HG03342 (cell line): Measurements from ENCODE around the gene MAGI1.

ENCODE experiments used
- ATAC-seq: cut with Tn5 transposase; IDR thresholded peaks from one replicate; pipeline ENCODE4 v1.9.1; 2021; ENCODE audit warnings: mild to moderate bottlenecking, moderate library complexity; ENCODE audit not compliant: unreplicated experiment

Gene MAGI1

DNA sequence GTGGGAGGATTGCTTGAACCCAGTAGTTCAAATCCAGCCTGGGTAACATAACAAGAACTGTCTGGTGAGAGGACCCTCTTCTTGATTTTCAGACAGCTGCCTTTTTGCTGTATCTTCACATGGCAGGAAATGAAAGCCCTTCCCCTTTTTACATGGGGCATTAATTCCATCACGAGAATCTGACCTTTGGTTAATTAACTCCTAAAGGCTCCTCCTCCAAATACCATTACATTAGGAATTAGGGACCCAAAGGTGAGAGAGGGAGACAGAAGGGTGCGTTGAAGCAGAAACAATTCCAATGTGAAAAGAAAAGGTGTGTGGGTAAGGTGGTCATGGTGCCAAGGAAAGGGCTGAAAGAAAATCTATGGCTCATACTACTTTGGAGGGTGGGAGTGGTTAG is 536.2 kb downstream of the MAGI1 start:
- no peak for ATAC-seq

DNA sequence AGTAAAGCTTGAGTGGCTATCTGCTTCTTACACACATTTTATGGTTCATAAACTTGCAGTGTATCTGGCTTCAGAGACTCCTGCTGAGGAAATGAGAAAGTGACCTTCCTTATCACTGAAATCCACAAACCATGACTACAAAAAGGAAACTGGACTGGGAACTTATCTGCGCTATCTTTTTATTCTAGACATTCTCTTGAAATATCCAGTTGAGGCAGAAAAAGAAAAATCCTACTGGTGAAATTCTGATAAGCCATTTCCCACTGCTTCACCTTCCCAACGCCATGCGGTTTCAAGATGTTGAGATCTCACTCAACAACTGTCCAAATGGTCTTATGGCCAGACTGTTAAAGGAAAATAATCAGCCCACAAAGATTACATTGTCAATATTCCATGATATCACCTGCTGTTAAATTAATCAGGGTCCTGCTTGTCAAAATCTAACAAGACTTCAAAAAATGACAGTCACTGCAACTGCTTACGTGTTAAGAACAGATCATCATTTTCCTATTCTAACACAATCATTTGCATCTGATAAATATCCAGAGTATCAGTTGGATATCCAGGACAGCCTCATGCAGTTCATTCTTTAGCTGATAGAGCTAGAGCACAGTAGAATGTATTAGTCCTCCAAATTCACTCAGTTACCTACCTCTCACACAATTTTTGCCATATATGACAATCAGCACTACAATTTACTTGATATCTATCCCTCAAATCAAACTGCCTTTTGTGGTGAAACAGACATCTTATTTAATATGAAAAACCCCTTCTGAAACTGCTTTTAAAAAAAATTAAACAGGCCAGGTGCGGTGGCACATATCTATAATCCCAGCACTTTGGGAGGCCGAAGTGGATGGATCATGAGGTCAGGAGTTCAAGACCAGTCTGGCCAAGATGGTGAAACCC is 538.1 kb downstream of the MAGI1 start:
- no peak for ATAC-seq

- ATAC-seq, result no peak
These were observed 540.9 kb downstream of the MAGI1 start for GRCh38 chr3:65497846-65498245.

- no peak for ATAC-seq
These were observed 541.5 kb downstream of the MAGI1 start for GRCh38 chr3:65497236-65497635.

GRCh38 chr3:65493938-65494337 is 544.8 kb downstream of the MAGI1 start:
- no peak for ATAC-seq

DNA sequence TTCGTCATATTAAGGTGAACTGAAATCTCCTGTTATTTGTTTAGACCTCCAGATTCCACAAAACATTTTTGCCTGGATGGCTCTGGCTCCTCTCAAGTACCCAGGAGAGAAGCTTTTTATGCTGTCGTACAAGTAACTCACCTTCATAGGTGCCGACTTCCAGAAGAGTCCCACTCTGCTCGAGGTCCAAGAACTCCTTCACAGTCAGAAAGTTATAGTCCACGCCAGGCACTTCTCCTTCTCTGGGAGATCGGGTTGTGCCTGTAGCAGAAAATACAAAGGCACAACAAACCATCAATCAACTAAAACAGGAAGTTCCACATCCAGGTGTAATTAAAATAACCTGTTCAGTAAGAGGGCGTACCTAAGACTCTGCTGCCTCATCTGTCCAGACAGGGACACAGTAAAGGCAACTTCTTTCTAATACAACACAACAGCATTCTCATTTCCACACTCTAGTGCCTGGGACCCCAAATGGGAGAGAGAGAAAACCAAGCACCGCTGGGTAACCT is 545.3 kb downstream of the MAGI1 start:
- no peak for ATAC-seq

DNA sequence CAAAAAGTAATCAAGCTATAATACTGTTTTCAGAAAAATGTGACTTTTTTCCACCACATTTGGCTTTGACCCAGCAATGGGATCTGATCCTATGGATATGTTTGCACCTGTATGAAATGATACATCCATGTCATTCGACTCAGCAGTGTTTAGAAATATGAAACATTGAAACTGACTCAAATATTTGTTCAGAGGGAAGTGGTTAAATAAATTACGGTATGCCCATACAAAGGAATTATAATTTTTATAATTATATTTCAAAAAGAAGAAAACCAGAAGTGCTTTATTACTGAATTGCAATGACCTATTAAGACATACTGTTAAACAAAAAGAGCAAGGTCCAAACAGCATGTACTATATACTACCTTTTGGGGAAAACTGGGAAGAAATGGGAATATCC is 546.5 kb downstream of the MAGI1 start:
- ATAC-seq, result no peak

DNA sequence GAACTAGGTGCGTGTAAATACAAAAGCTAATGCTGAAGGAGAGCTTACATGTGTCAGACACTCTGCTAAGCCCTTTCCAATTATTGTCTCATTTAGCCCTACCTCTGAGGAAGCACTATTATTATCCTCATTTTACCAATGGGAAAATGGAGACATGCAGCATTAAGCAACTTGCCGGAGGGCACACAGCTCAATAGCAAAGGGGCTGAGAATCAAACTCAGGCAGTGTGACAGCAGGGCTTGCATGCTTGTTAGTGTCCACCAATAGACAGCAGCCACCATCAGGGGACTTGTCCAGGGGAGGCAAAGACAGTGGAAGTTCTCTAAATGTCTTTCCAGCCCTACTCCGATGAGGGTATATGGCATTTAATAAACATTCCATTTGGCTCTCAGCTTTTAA is 548.6 kb downstream of the MAGI1 start:
- ATAC-seq, result no peak

DNA sequence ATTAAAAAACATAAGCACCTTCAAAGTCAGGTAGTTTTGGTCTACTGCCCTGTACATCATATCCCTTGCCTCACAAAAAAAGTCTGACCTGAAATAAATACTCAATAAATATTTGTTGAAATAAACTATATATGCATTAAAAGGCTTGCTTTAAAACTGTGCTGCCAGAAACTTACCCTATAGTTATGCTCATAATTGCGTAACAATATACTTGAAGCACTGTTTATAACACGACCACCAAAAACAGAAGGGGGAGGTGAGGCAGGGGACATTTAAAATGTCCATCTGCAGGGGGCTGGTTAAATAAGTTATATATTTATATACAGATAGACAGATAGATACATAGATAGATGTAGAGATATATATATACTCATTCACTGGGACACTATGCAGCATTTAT is 549.5 kb downstream of the MAGI1 start:
- no peak for ATAC-seq

- no peak for ATAC-seq
These were observed 552.8 kb downstream of the MAGI1 start for GRCh38 chr3:65485826-65486469.

GRCh38 chr3:65484964-65485363 is 553.8 kb downstream of the MAGI1 start:
- ATAC-seq, result no peak

GRCh38 chr3:65483480-65483879 is 555.2 kb downstream of the MAGI1 start:
- ATAC-seq, result no peak

DNA sequence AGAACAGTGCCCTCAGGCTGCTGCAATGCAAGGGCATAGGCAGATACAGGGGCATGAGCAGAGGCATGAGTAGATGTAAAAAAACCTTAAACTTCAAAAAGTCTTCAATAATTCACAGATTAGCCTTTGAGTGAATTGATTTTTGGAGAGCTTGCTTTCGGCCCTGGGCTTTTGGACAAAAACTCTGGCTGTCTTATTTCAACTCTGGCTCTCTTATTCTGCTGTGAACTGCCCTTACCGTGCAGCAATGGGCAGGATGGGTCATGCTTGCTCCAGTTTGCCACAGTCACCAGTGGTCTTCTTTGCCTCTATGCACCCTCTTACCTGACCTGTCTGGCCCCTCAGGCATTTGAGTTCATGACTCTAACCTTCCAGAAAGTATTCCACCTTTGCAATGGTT is 555.7 kb downstream of the MAGI1 start:
- ATAC-seq, result no peak

- no peak for ATAC-seq
These were observed 557.6 kb downstream of the MAGI1 start for GRCh38 chr3:65481085-65481484.

- ATAC-seq, result no peak
These were observed 558.7 kb downstream of the MAGI1 start for GRCh38 chr3:65479990-65480389.

- no peak for ATAC-seq
These were observed 559.9 kb downstream of the MAGI1 start for GRCh38 chr3:65478551-65479500.

DNA sequence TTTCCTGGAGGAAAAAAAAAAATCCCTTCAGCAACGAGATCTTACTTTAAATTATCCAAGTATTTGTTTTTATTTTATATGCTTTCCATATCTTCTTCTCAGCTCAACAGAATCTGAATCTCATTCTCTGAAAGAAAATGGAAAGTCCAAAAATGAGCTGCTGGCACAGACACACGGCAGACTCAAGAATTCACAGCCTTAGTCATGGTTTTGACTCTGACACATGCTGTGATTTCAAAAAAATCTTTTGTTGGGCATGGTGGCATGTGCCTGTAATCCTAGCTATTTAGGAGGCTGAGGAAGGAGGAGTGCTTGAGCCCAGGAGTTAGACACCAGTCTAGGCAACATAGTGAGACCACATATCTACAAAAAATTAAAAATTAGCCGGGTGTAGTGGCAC is 565.0 kb downstream of the MAGI1 start:
- ATAC-seq, result no peak

DNA sequence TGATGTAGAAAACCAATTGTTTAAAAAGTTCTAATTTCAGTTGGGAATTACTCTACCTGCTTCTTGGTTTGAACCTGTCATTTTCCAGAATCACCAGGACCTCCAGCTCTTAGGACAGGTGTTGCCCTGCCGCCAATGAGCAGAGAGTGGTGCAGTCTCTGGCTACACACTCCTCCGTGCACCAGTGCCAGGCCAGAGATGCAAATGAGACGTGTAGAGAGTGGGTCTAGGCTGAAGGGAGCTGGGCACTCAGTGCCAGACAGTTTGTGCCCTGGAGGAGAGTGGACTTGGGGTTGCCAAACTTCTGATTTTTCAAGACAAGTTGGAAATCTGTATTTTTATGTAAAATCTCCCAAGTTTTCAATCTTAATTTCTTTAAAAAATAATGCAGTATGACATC is 566.2 kb downstream of the MAGI1 start:
- ATAC-seq, result no peak

DNA sequence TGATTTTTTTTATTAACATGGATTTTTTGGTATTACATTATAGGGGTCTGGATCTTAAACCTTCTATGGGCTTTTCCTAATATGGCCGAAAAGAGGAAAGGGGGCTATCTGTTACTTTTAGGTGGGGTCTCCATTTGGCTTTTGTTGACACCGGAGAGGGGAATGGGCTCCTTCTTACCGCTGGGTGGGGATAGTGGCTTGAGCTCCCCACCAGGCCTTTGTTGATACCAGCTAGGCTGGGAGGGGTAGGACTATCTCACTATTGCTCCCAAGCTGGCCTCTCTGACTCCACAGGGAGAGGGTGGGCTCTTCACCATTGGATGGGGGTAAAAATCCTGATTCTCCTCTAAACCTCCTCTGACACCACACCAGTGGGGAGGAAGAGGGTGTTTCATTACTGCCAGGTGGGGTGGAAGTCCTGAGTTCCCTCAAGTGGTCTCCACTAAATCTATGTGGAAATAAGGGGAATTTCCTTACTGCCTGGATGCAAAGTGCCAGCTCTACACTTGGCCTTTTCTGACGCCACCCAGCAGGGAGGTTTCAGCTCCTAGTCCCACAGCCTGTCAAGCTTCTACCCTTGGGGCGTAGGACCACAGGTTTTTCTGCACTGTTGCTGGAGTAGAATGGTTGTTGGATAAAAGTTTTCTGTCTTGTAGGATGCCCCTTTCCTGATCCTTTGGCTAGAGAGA is 572.3 kb downstream of the MAGI1 start:
- no peak for ATAC-seq

- no peak for ATAC-seq
These were observed 588.8 kb downstream of the MAGI1 start for GRCh38 chr3:65449841-65450428.
